Loucy (cell line): Measurements from ENCODE around the gene MYO1F.

Source experiments
- EZH2phosphoT487 ChIP-seq: fragments of 200-600 bp; IDR thresholded peaks from 2 replicates; pipeline ENCODE4 v1.6.1; 2018; ENCODE audit warnings: antibody characterized with exemption, mild to moderate bottlenecking, moderate library complexity, borderline replicate concordance
- TF ChIP-seq, protein P1 (sequence below): fragments of 200-600 bp; sonication (generic); conservative IDR thresholded peaks from 2 replicates; pipeline ENCODE4 v1.5.1; 2014; ENCODE audit warnings: mild to moderate bottlenecking, antibody characterized with exemption, low read length

DNA sequence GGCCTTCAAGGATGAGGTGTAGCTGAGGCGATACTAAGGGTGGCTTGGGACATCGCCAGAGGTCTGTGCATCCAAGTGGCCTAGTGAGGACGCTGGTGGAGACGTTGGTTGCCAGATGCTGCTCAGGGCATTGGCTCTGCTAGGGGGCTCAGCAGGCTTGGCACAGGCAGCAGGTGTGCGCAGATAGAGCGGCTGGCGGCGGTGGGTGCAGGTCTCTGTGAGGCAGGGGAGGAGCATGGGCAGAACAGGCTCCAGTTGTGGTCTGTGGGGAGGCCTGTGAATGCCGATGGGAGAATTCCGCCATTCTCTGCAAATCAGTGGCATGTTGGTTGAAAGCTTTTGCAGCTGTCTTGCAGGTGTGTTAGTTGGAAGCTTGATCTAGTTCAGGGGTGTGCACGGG, 96.0 kb downstream of the MYO1F start:
- TF ChIP-seq, protein P1, sequence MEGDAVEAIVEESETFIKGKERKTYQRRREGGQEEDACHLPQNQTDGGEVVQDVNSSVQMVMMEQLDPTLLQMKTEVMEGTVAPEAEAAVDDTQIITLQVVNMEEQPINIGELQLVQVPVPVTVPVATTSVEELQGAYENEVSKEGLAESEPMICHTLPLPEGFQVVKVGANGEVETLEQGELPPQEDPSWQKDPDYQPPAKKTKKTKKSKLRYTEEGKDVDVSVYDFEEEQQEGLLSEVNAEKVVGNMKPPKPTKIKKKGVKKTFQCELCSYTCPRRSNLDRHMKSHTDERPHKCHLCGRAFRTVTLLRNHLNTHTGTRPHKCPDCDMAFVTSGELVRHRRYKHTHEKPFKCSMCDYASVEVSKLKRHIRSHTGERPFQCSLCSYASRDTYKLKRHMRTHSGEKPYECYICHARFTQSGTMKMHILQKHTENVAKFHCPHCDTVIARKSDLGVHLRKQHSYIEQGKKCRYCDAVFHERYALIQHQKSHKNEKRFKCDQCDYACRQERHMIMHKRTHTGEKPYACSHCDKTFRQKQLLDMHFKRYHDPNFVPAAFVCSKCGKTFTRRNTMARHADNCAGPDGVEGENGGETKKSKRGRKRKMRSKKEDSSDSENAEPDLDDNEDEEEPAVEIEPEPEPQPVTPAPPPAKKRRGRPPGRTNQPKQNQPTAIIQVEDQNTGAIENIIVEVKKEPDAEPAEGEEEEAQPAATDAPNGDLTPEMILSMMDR: no peak
- TF ChIP-seq EZH2phosphoT487: no peak
